A673 (cell line): ENCODE data around the gene IL23R. TPM values are rescaled to one million over a fixed set of nuclear protein-coding genes. Genes with fewer than 3 reads are reported as not detected.

Experiments
- BruUV-seq: library from RNA; stranded (reverse); fragments of 400-500 nt; replicated peaks from 2 replicates; lab custom pipeline; 2021; lab: Mats Ljungman, UMichigan
- CTCF ChIA-PET: fragments of 300-600 bp; sonication (Branson Sonifier 250); formaldehyde crosslinking; loops from one replicate; lab custom pipeline; 2022; ENCODE audit warnings: antibody characterized with exemption; lab: Charles Lee
- POLR2A ChIA-PET: fragments of 300-600 bp; sonication (Branson Sonifier 250); formaldehyde crosslinking; loops from one replicate; lab custom pipeline; 2022; ENCODE audit warnings: antibody characterized with exemption; ENCODE audit not compliant: low non-redundant PET; lab: Charles Lee
- DNase-seq: peaks from one replicate; pipeline ENCODE4 v3.0.0-alpha.2; 2015; ENCODE audit warnings: low spot score
- H3K27ac ChIP-seq: fragments of 200-600 bp; sonication (generic); 2 replicates; pipeline ENCODE4 v1.5.1; 2016; ENCODE audit warnings: mixed run types, low read depth, mild to moderate bottlenecking, mixed read lengths, antibody characterized with exemption, low read length; ENCODE audit not compliant: poor library complexity, severe bottlenecking
- H3K27me3 ChIP-seq: fragments of 200-600 bp; sonication (generic); replicated peaks from 2 replicates; pipeline ENCODE4 v1.6.1; 2017; ENCODE audit warnings: mixed run types, low read depth, mild to moderate bottlenecking, mixed read lengths, antibody characterized with exemption, low read length; ENCODE audit not compliant: insufficient read depth, poor library complexity
- H3K36me3 ChIP-seq: fragments of 200-600 bp; sonication (generic); 2 replicates; pipeline ENCODE4 v1.6.1; 2016; ENCODE audit warnings: mixed run types, mild to moderate bottlenecking, mixed read lengths, antibody characterized with exemption, low read length; ENCODE audit not compliant: insufficient read depth, poor library complexity, severe bottlenecking
- H3K4me1 ChIP-seq: fragments of 200-600 bp; sonication (generic); 2 replicates; pipeline ENCODE4 v1.6.1; 2017; ENCODE audit warnings: mixed run types, mild to moderate bottlenecking, mixed read lengths, antibody characterized with exemption, low read length; ENCODE audit not compliant: insufficient read depth, poor library complexity, severe bottlenecking
- H3K4me3 ChIP-seq: fragments of 200-600 bp; sonication (generic); 2 replicates; pipeline ENCODE4 v1.5.1; 2016; ENCODE audit warnings: low read depth, mixed run types, mild to moderate bottlenecking, mixed read lengths, low read length; ENCODE audit not compliant: poor library complexity, severe bottlenecking
- H3K9me3 ChIP-seq: fragments of 200-600 bp; sonication (generic); 2 replicates; pipeline ENCODE4 v1.6.1; 2016; ENCODE audit warnings: mixed run types, low read depth, mild to moderate bottlenecking, mixed read lengths, antibody characterized with exemption, low read length; ENCODE audit not compliant: poor library complexity, severe bottlenecking
- EZH2 ChIP-seq: fragments of 200-600 bp; sonication (generic); IDR thresholded peaks from 2 replicates; pipeline ENCODE4 v1.6.1; 2017; ENCODE audit warnings: borderline replicate concordance, low read depth, mild to moderate bottlenecking, mixed read lengths, antibody characterized with exemption, low read length; ENCODE audit not compliant: poor library complexity, severe bottlenecking
- intact Hi-C: fragments of 100-400 bp; cut with micrococcal nuclease; formaldehyde crosslinking; loops from one replicate; pipeline ENCODE4 v1.10.0; 2022; ENCODE audit not compliant: unreplicated experiment
- total RNA-seq: library from RNA; stranded (reverse); gene quantifications from 2 replicates; pipeline ENCODE4 v1.2.3, GENCODE V29; 2021
- TF ChIP-seq, protein P1 (sequence below): fragments of 300-800, 200-600 bp; sonication (generic); conservative IDR thresholded peaks from 2 replicates; pipeline ENCODE4 v1.5.1; 2017; ENCODE audit warnings: low read depth, mild to moderate bottlenecking, antibody characterized with exemption, low read length, moderate library complexity, mixed read lengths

IL23R gene
- total RNA-seq, 1 experiment from 2014 or later, result not detected

DNA sequence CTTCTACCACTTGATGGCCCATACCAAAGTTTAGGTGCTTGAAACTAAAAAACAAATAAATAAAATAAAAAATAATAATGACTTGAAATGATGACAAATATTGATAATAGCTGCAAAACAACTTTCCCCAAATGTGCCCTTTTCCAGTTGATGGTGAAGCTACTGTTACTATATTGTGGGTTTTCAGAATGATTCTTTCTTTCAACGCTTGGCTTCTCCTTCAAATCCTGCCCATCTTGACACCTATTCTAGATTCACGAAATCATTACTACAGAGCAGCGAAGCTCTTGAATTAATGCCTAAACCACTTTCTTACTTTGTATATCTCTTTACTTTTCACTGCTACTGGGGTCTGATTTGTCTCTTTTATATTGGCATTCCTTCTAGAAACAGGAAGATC, 22.3 kb upstream of the IL23R start:
- BruUV-seq, result no TSS peak
- H3K36me3 ChIP-seq, result no peaks in the 10 kb centered on the region
- ChIA-PET CTCF (no interaction called here), POLR2A (no interaction called here)
- no peaks in the 10 kb centered on the region for H3K4me1 ChIP-seq
- intact Hi-C loops, result no loop called here
- H3K9me3 ChIP-seq, result no peaks in the 10 kb centered on the region
- no peak for DNase-seq
- no peak overlapping the region for H3K27ac ChIP-seq
- H3K27me3 ChIP-seq, result peaks cover 6% of the 10 kb centered on the region
- no peak overlapping the region for H3K4me3 ChIP-seq
- TF ChIP-seq, protein P1, sequence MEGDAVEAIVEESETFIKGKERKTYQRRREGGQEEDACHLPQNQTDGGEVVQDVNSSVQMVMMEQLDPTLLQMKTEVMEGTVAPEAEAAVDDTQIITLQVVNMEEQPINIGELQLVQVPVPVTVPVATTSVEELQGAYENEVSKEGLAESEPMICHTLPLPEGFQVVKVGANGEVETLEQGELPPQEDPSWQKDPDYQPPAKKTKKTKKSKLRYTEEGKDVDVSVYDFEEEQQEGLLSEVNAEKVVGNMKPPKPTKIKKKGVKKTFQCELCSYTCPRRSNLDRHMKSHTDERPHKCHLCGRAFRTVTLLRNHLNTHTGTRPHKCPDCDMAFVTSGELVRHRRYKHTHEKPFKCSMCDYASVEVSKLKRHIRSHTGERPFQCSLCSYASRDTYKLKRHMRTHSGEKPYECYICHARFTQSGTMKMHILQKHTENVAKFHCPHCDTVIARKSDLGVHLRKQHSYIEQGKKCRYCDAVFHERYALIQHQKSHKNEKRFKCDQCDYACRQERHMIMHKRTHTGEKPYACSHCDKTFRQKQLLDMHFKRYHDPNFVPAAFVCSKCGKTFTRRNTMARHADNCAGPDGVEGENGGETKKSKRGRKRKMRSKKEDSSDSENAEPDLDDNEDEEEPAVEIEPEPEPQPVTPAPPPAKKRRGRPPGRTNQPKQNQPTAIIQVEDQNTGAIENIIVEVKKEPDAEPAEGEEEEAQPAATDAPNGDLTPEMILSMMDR, result no peak
- no peak for TF ChIP-seq EZH2

DNA sequence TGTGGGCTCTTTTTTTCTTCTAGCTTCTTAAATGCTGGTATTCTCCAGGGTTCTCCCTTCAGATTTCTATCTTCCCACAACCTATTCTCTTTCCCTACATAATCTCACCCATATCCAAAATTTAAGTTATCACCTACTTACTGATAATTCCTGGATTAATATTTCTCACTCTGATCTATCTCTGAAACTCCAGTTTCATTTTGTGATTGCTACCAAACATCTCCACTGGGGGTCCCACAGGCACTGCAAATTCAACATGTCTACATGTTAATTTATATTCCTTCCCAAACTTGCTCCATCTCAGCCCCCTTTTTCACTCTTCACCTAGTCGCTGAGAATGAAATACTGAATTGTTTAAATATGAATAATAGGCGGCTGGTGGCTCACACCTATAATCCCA, 21.6 kb upstream of the IL23R start:
- Histone ChIP-seq H3K27ac (no peak overlapping the region), H3K4me1 (no peaks in the 10 kb centered on the region), H3K4me3 (no peak overlapping the region), H3K9me3 (no peaks in the 10 kb centered on the region), H3K36me3 (no peaks in the 10 kb centered on the region), H3K27me3 (peaks cover 6% of the 10 kb centered on the region)
- intact Hi-C loops, result no loop called here
- TF ChIP-seq EZH2, result no peak
- TF ChIP-seq, protein P1, result peak; percentile 49
- DNase-seq, result peak; percentile 19
- no TSS peak for BruUV-seq
- CTCF ChIA-PET, result no interaction called here
- POLR2A ChIA-PET, result no interaction called here

DNA sequence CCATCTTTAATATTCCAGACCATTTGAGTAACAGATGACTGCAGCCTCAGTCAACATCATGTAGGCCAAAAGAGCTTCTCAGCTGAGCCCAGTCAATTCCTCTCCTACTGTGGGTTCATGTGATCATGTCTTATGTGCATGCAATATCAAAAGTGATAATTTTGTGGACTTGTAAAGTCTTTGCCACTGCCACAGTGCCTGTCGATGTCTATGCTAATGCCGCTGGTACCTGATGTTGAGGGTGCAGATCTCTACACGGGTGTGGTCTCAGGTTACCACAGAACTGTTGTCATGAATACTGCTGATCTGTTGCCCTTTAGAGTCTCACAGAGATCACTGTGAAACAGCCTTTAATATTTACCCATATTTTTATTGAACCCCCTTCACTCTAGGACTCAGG, 20.2 kb upstream of the IL23R start:
- Histone ChIP-seq H3K4me1 (no peaks in the 10 kb centered on the region), H3K36me3 (no peaks in the 10 kb centered on the region), H3K27ac (no peak overlapping the region), H3K4me3 (no peak overlapping the region), H3K9me3 (no peaks in the 10 kb centered on the region), H3K27me3 (peaks cover 3% of the 10 kb centered on the region)
- POLR2A ChIA-PET, result no interaction called here
- BruUV-seq, result no TSS peak
- DNase-seq, result no peak
- intact Hi-C loops, result no loop called here
- CTCF ChIA-PET, result no interaction called here
- TF ChIP-seq, protein P1, result no peak
- TF ChIP-seq EZH2, result no peak
